ENCODE results near the gene CPPED1. TPM values are rescaled to one million over a fixed set of nuclear protein-coding genes. Genes with fewer than 3 reads are reported as not detected.
A peak's percentile ranks its signal among the peaks of the same experiment; 100 is the strongest.

Gene CPPED1
- total RNA-seq, 1 experiment from 2014 or later, result 27.5 TPM

DNA sequence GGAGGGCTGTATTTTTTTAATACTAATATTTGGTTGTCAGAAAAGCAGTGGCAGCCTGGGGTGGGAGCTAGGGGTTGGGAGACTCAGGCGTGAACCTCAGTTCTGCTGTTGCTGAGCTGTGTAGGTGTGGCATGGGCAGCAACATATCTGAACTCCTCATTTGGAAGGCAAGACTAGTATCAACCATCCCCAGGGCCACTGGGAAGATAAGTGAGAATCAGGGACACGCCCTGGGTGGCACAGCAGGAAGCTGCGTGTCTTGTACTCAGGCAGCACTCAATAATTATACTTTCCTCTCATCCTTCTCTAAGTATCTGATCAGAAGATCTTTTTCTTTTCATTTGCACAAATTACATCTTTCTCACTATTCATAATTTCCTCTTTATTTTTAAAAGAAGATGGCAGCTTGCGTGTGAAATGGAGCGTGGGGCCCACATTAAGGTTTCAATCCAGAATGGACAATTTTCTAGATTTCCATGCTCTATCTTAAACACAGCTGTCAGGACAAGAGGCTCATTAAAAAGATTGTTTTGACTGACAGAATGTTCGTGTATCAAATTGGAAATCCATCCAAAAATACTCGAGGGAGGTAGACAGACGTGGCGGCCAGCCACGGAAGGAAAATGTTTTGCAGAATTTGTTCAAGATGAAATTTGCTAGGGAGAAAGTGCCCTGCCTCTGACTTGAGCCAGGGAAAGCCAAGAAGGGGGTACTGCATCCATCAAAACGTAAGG lies 121.1 kb downstream of the CPPED1 start:
- no peak for DNase-seq (ENCODE audit: low read depth)

DNA sequence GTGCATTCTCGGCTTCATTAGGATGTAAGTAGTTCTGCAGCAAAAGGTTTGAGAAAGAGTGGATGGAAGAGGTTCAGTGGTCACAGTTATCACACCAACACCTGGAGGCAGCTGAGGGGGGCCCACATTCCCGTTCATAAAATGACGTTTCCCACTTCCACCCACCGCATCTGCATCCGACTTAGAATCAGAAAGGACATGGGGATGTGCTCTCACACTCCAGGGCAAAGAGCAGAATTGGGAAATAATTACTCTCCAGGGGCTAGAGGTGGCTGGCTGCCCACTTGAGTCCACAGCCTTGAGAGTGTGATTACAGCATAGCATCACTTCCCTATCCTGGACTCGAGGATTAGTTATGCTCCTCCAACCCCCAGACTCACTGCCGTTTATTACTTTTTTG lies 122.0 kb downstream of the CPPED1 start:
- no peak for DNase-seq (ENCODE audit: low read depth)

DNA sequence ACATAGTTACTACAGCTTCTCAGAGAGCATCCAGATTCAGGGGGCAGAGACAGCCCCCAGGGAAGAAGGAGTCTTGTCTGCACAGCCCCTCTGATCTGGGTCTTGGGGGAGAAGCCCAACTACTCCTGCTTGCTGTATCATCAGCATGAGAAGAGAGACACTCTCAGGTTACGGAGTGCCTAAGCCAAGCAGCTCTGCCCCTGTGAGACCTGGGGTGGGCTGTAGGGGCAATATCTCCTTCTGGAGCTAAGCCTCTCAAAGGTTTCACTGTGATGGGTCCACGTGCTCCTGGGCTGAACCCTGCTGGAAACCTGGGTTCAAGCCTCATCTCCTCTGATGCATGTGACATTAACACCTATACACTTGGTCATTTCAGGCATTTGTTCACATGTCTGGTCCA lies 123.2 kb downstream of the CPPED1 start:
- DNase-seq (ENCODE audit: low read depth), result no peak

DNA sequence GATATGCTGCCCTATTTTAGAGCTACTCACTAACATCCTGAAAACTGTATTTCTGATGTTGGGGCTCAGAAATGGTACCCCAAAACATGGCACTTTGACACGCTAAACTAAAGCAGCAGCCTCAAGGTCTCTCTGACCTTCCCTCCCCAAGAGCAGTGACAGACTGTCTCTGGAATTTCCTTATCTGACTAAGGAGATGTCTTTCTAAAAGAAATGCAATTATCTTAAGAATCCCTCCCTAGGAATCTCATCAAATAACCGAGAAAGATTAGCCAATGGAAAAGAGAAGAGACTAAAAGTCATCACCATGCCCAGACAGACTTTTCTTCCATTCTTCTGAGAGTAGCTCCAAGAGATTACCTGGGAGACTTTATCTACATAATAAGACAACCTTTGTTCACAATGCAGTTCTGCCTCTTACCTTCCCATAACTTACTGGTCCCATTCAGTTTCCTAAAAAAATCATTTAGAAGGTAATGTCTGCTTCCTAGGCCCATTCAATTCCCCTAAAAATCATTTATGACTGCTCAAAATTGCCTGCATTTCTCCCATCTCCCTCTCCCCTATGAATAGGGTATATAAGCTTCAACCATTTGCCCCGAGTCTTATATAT lies 123.9 kb downstream of the CPPED1 start:
- DNase-seq (ENCODE audit: low read depth), result no peak

DNA sequence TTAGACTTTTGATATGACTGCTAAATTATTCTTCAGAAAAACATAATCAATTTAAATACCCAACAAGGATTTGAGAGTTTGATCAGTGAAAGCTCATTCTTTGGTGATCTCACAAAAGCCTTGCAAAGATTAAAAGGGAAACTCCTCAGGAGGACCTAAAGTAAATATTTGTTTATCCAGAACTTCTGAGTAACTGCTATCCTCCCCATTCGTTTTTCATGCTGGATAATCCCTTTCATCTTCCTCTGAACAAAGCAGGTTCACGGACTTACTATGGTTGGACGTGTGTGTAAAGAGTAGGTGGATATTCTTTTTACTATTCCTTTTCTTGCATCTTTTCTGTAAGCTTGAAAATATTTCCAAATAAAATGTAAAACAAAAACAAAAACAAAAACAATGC lies 124.7 kb downstream of the CPPED1 start:
- DNase-seq (ENCODE audit: low read depth), result no peak

DNA sequence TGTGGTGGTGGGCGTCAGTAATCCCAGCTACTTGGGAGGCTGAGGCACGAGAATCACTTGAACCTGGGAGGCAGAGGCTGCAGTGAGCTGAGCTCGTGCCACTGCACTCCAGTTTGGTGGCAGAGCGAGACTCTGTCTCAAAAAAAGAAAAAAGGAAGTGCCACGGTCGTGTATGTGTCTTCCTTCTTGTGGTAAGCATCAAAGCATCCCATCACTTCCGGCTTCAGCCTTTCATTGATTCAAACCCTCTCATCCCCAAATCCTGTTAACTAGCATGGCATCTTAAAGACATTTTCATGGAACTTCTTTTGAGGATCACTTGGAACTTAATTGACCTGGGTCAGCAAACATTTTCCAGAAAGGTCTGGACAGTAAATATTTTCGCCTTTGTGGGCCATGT lies 126.2 kb downstream of the CPPED1 start:
- DNase-seq (ENCODE audit: low read depth), result no peak

DNA sequence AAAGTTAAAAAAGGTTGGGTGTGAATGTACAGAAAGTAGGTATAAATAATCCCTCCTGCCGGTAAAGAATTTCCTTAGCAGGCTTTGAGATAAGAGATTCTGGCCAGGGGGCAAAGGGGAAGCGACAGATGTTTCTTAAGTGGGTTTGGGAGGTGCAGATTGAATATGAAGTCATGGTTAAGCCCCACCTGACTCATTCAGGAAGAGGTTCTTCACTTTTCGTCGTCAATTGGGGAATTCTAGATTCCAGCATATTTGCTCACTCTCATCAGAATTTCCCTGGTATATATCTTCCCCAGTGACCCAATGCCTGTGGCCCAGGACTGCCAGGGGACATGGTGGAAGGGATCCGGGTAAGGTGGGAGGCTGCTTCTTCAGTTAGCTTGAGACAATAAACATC lies 127.8 kb downstream of the CPPED1 start:
- peak; percentile 41 for DNase-seq (ENCODE audit: low read depth)

DNA sequence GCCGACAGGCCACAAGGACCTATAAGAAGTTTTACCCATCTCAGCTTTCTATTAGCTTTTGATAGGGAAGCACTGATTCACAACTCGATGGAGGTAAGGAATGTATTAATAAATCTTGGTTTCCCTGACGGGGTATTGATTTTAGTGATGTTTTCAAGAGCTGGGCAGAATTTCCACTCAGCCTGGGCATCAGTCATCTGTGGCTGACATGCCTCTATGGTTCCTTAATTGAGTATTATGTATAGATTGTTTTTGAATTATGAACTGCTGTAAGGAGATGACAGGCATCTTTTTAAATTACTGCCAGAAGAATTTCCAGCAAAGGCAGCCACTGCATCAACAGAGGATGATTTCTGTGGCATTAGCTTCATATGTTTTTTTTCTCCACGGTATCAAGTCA lies 128.6 kb downstream of the CPPED1 start:
- no peak for DNase-seq (ENCODE audit: low read depth)

DNA sequence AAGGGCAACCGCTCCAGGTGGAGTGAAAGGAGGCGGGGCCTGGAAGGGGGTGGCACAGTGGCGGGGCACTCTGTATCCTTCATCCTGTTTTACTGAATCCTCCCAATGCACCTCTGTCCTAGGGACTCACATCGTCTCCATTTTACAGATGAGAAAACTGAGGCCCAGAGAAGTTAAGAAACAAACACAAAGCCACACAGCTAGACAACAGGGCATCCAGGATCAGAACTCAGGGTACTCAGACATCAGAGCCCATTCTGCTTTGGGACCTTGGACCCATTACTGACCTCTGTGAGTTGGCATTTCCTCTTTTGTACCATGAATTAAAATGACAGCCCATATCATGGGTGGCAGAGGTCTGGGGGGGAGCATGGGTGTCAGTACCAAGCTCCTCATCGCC lies 129.2 kb downstream of the CPPED1 start:
- no peak for DNase-seq (ENCODE audit: low read depth)

DNA sequence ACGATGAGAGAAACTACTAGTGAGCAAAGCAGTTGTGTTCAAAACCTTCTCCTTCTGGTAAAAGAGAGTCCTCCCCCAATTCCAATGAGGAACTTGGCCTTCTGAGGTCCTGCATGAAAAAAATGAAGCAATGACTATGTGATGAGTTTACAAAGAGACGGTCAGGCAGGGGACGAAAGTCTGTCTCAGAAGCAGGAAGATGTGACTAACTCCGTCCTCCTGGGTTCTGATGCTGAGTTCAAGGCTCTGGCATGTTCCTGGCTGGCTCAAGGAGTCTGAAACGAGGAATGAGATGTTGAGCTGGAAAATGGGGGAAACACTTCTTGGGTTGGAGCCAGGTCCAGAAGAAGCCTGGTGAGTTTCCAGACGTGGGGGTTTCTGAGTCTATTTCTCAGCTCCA lies 129.6 kb downstream of the CPPED1 start:
- DNase-seq (ENCODE audit: low read depth), result no peak

DNA sequence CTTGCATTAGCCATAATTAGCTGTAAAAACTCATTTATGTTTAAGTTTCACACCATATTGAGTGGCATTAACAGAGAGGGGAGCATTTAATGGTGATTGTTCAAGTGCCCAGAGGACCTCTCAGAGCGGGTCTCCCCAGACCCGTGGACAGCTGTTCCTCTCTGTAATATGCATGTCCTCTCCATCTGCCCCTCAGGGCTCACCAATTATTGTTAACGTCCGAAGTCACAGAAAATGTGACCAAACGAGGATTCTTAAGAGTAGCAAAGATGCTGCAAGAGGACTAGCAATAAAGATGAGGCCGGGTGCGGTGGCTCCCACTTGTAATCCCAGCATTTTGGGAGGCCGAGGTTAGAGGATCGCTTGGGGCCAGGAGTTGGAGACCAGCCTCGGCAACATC lies 130.2 kb downstream of the CPPED1 start:
- no peak for DNase-seq (ENCODE audit: low read depth)

DNA sequence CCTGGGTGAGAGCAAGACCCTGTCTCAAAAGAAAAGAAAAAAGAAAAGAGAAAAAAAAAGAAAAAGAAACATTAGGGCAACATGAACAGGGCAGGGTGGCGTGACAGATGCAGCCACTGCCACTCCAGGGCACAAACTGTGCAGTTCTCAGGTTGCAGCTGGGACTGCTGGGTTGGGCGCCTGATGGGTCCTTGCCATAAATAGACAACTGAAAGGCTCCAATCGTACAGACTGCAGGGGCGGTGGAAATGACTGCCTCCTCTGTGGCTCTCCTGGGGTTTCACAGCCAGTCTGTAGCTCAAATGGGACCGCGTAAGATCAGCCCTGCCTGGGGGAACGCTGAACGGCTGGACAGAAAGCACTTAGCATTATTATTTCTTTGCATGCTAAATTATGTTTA lies 130.7 kb downstream of the CPPED1 start:
- no peak for DNase-seq (ENCODE audit: low read depth)

DNA sequence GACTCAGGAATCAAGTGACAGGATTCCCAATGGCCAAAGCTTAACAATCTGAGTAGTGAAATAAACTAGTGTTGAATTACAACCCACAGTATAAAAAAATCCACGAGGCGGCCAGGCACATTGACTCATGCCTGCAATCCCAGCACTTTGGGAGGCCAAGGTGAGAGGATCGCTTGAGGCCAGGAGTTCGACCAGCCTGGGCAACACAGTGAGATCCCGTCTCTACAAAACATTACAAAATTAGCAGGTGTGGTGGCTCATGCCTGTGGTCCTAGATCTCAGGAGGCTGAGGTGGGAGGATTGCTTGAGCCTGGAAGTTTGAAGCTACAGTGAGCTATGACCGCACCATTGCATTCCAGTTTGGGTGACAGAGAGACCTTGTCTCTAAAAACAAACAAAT lies 133.8 kb downstream of the CPPED1 start:
- no peak for DNase-seq (ENCODE audit: low read depth)

DNA sequence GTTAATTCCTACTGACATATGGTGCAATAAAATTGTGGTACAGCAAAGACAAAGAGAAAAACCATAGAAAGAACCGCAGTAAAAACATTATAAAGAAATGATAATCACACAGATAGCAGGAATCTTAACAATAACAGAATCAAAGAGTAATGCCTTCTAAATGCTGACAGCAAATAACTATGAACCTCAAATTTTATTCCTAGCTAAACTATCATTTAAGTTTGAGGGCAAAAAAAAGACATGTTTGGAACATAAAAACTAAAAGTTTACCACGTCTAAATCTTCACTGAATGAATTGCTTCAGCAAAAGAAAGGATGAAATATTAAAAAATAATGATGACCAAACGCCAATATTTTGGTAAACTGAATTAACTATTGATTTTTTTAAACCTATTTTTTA lies 135.8 kb downstream of the CPPED1 start:
- no peak for DNase-seq (ENCODE audit: low read depth)

DNA sequence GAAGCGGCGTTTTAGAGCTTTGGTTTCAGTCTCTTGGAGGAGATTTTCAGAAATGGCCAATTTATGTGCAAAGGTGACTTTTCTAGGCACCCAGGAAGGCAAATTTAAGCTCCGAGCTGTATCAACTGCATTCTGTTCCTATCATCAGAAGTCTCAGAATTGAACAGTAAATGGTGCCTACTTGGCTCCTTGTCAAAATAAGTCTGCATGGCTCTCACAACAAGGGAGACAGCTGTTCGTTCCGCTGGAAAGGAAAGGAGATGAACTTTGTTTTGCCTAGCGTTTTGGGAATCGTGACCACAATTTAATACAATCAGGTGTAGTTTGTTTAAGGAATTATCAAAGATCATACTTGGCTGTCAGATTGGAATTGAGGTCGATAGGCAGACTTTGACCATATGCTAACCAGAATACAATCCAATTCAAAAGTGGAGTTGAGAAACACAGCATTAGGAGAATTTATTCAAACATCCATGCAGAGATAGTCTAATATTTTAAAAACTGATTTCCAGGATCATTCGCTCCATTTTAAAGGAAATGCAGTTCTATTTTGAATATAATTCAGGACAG lies 139.4 kb downstream of the CPPED1 start:
- DNase-seq (ENCODE audit: low read depth), result no peak

DNA sequence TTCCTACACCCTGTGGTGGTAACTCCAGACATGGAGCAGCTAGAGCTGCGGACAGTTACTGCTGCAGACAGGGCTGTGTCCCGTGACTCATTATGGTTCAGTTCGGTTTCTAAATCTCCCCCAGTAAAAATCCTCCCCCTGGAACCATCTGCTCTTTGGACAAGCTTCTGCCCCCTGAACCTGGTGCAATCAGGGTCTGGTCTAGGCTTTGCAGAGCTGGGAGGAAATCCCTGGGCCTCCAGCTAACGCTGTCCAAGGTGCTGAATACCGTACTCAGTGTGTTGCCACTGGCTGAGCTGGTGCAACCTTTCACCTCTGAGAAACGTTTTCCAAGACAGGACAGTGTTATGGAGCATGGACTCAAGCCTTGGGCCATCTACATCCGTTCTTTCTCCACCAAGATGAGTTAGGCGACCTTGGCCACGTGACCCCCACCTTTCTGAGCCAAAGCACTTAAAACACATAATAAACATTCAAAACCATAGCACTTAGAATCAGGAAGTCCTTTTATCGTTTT lies 142.0 kb downstream of the CPPED1 start:
- peak; percentile 40 for DNase-seq (ENCODE audit: low read depth)

DNA sequence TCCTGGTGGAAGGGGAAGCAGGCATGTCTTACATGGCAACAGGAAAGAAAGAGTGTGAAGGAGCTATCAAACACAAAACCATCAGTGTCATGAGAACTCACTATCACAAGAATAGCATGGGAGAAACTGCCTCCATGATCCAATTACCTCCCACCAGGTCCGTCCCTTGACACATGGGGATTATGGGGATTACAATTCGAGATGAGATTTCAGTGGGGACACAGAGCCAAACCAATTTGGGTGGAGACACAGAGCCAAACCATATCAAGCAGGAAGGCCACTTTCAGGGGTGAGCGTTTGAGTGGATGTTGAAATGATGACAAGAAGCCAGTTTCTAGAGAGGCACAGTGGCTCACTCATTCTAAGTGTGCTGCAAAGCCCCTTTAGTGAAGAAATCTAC lies 143.8 kb downstream of the CPPED1 start:
- DNase-seq (ENCODE audit: low read depth), result no peak

DNA sequence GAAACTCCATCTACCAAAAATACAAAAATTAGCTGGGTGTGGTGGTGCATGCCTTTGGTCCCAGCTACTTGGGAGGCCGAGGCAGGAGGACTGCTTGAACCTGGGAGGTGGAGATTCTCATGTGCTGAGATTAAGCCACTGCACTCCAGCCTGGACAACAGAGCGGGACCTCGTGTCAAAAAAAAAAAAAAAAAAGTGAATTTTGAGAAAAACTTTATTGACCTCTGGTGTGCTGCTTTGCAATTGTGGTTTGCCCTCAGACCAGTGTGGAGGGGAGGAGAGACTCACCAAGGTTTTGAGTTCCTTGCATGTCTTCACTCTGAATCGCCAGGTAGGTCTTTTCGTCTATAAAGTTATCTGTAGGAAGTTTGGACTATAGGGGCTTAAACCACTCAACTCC lies 145.2 kb downstream of the CPPED1 start:
- DNase-seq (ENCODE audit: low read depth), result no peak

DNA sequence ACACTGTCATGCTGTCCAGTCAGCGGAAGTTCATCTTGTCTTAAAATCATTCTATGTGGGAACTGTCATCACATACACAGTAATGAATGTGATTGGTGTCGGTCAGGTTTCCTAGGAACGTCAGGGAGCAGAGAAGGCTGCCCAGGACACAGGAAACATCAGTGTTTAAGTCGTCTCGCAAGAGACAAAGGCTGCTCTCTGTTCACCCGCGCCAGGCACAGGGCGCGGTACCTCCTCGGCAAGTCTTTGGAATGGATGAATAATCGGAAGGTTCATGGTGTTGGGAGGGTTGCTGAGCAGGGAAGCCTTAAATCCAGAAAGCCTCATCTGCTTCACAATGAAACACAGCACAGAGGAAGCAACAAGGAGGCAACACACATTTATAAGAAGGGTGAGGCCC lies 148.2 kb downstream of the CPPED1 start:
- no peak for DNase-seq (ENCODE audit: low read depth)

DNA sequence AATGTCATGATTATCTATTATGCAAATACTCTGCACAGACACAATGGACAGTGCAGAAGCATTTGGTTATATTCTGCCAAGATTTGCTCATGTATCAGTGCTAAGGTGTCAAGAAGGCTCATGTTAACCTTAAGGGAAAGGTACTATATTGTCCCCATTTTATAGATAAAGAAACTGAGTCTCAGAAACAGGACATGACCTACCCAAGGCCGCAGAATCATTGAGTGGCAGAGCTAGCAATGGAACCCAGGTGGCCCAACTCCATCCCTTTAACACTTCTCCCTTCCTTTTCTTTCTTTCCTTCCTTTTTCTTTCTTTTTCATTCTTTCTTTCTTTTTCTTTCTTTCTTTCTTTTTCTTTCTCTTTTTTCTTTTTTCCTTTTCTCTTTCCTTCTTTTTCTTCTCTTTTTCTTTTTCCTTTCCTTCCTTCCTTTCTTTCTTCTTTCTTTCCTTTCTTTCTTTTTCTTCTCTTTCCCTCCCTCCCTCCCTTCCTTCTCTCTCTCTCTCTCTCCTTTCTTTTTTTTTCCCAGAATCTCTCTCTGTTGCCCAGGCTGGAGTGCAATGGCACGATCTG lies 149.8 kb downstream of the CPPED1 start:
- DNase-seq (ENCODE audit: low read depth), result no peak

DNA sequence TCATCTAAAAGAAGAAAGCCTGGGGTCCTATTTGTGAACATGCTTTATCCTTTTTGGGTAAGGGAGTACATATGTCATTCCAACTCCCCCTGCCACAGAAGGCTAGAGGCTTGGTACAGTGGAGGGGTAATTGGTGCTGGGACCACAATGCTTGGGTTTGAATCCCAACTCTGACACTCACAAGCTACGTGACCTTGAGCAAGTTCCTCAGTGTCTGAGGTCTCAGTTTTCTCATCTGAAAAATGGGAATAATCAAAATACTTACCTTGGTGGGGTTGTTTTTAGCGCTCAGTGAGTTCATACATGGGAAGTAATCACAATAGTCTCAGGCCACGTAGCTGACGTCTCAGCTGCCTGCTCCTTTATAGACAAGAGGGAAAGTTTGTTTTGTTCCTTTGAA lies 150.8 kb downstream of the CPPED1 start:
- no peak for DNase-seq (ENCODE audit: low read depth)

DNA sequence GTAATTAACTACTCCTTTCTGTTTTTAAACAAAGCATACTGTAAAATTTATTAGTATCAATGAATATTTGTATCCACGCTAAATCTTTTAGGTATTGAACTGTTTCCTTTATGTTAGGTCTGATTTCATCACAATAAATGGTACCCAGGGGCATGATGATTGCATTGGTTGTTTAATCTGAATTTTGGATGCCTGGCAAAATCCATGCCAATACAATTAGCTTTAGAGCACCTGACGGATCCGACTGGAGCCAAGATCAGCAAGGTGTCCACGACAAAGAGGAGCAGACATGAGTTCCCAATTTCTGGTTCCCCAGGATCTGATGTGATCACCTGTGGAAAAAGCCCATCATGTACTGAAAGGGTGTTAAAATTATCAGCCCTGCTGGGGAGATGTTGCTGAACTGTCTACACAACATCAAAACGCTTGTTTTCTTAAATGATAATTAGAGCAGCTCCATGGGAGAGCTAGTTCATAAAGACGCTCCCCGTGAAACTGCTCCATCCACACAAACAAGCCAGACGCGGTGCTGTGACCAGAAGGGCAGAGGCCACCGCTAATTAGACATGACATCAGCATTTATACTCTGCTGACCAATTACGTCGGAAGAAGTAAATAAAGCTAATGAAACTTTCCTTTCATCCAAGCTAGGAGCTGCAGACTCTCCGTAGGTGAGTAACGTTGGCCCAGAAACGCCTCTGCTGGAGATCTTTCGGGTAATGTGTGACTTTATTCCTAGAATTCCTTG lies 151.7 kb downstream of the CPPED1 start:
- no peak for DNase-seq (ENCODE audit: low read depth)
